Measurements from ENCODE around the gene KYNU.
A peak's percentile ranks its signal among the peaks of the same experiment; 100 is the strongest.
"Not testable (repeated sequence)": the region's sequence is repeated elsewhere in the genome, so short reads cannot be mapped to it uniquely, and the experiment has no call there.

KYNU gene

GRCh38 chr2:143084462-143084861 is 207.0 kb downstream of the KYNU start:
- Mint-ChIP-seq H3K36me3 (ENCODE audit: insufficient read depth) (no peaks in the 10 kb centered on the region), H3K4me1 (ENCODE audit: low read depth in 2 of 2) (peaks cover 5 to 14% of the 10 kb centered on the region in 2 donors), H3K27ac (peak overlapping the region in 1 of 2 donors; percentile 85), H3K27me3 (no peaks in the 10 kb centered on the region), H3K4me3 (peak overlapping the region in 1 of 2 donors; percentile 47), H3K9me3 (no peaks in the 10 kb centered on the region)
- DNase-seq (no peak), ATAC-seq (replicated peaks) (no peak)

GRCh38 chr2:143085125-143085784 is 207.8 kb downstream of the KYNU start:
- no peak for ATAC-seq (replicated peaks)
- Mint-ChIP-seq H3K27ac (peak overlapping the region in 1 of 2 donors; percentile 85), H3K27me3 (no peaks in the 10 kb centered on the region)

GRCh38 chr2:143087033-143087432 is 209.6 kb downstream of the KYNU start:
- Mint-ChIP-seq H3K4me1 (ENCODE audit: low read depth in 2 of 2) (peaks cover 5 to 14% of the 10 kb centered on the region in 2 donors), H3K9me3 (no peaks in the 10 kb centered on the region), H3K27me3 (no peaks in the 10 kb centered on the region), H3K36me3 (ENCODE audit: insufficient read depth) (no peaks in the 10 kb centered on the region), H3K27ac (no peak overlapping the region), H3K4me3 (no peak overlapping the region)
- no peak for DNase-seq
- no peak for ATAC-seq (replicated peaks)

More at GRCh38 chr2:143085125-143085784, 207.8 kb downstream of the KYNU start:
- Mint-ChIP-seq H3K4me3 (no peak overlapping the region), H3K9me3 (no peaks in the 10 kb centered on the region), H3K4me1 (ENCODE audit: low read depth in 2 of 2) (peaks cover 5 to 14% of the 10 kb centered on the region in 2 donors), H3K36me3 (ENCODE audit: insufficient read depth) (no peaks in the 10 kb centered on the region)
- DNase-seq, result no peak

GRCh38 chr2:143088388-143088787 is 210.9 kb downstream of the KYNU start:
- ATAC-seq (replicated peaks), result no peak
- H3K9me3 Mint-ChIP-seq, result no peaks in the 10 kb centered on the region
- H3K27me3 Mint-ChIP-seq, result no peaks in the 10 kb centered on the region
- no peaks in the 10 kb centered on the region for H3K36me3 Mint-ChIP-seq (ENCODE audit: insufficient read depth)
- H3K4me3 Mint-ChIP-seq, result no peak overlapping the region
- DNase-seq, result no peak
- no peak overlapping the region for H3K27ac Mint-ChIP-seq
- peaks cover 5 to 14% of the 10 kb centered on the region in 2 donors for H3K4me1 Mint-ChIP-seq (ENCODE audit: low read depth in 2 of 2)

- ATAC-seq (replicated peaks); DNase-seq; H3K36me3 Mint-ChIP-seq (ENCODE audit: insufficient read depth); H3K27ac Mint-ChIP-seq; H3K4me3 Mint-ChIP-seq; H3K27me3 Mint-ChIP-seq; H3K9me3 Mint-ChIP-seq: not testable (repeated sequence)
- peaks cover 5 to 14% of the 10 kb centered on the region in 2 donors for H3K4me1 Mint-ChIP-seq (ENCODE audit: low read depth in 2 of 2)
Observed at GRCh38 chr2:143089520-143089919, 212.1 kb downstream of the KYNU start.

Measured in effector memory CD8-positive, alpha-beta T cell (primary cell).